GM18502 (cell line): ENCODE results near the gene EREG.

Experiments
- ATAC-seq: cut with Tn5 transposase; IDR thresholded peaks from one replicate; pipeline ENCODE4 v1.9.1; 2021; ENCODE audit warnings: mild to moderate bottlenecking; ENCODE audit not compliant: unreplicated experiment, poor library complexity

The EREG gene, protein sequence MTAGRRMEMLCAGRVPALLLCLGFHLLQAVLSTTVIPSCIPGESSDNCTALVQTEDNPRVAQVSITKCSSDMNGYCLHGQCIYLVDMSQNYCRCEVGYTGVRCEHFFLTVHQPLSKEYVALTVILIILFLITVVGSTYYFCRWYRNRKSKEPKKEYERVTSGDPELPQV

DNA sequence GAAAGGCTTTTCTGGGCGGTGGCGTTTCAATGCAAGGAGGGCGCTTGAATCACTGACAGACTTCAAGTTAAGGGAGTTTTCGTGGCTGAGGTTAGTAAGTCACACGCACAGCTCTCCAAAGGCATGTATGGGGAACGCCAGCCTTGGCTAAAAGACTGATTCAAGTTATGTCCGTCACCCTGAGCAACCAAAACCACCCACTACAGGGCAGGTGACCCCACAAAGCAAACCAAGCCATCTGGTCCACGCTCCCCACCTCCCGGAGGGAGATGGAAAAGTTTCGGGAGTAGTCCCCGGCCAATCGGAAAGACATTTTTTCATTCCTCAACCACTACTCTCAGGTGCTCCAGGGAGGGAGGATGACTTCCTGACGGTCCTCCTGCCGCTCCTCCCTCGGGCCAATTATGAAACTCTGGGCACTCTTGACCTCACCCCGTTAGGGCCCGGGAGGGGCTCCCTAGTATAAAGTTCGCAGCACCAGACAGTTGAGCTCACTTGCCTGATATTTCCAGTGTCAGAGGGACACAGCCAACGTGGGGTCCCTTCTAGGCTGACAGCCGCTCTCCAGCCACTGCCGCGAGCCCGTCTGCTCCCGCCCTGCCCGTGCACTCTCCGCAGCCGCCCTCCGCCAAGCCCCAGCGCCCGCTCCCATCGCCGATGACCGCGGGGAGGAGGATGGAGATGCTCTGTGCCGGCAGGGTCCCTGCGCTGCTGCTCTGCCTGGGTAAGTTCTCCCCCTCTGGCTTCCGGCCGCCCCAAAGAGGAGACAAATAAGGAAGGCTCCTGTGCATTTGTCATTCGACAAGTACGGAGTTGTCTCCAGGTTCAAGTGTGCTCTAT lies at the start of gene EREG:
Gene EREG (plus strand): TSS at position 494 of the 840 bp plus-strand sequence. CDS start 164 bp downstream, at position 658.
- ATAC-seq: peak; percentile 56

- ATAC-seq: no peak
Observed at GRCh38 chr4:74315376-74315775, 49.6 kb upstream of the EREG start.

DNA sequence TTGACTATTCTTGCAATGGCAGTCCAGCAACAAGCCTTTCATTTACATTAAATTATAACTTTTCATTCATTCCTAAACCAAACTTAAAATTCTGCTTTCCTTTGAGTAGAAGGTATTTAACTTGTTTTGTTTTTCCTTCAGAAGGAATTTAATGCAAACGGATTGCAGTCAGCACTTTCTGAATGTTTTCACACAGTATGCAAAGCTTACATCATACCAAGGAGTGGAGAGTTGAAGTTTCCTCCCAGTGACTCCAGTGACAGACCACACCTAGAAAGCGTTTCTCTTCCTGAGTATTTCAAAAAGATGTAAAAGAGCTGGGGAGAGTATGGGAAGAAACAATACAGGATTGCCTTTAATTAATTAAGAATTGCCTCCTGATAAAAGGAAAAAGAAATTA lies 48.5 kb upstream of the EREG start:
- no peak for ATAC-seq

DNA sequence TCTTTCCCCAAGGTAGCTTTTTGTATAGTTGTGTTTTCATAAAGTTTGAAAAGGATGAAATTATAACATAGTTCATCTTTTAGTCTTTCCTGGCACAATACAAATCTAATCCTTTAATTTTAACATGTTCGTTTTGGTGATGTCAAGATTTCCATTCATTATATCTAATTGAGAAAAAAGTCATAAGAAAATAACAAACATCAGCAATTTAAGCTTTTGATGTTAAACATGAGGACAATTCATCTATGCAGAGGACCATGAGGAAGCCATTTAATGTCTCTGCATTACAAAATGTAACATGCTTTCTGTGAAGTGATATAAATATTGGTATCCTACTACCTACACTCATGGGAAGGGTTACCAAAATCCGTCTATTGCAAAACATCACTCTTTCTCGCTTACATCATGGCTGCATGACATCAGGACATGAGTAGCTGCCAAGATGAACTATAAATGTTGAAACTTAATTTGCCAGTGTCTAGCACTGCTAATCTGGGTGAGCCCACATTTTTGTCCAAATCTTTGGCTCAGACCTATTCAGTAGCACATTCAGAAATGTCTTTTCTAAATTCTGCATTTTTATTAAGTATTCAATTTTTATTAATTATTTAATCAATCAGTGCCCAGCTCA lies 47.2 kb upstream of the EREG start:
- no peak for ATAC-seq

DNA sequence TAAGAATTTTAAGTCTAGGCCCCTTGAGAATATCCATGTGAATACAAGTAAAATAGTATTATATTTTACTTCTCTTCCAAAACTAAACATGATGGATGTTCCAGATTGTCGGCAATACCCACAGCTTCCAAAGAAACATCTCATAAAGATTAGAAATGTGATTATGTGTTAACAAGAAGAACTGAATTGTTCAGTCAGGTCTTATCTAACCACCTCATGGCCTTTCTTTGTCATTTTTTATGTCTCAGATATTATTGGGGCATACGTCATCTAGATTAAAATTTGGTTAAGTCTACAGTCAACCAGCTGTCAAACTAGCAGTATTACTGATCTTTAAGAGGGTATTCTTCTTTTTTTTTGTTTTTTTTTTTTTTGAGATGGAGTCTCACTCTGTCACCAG lies 46.7 kb upstream of the EREG start:
- ATAC-seq: no peak

- no peak for ATAC-seq
Observed at GRCh38 chr4:74319470-74319869, 45.5 kb upstream of the EREG start.

GRCh38 chr4:74320559-74321118 lies 44.3 kb upstream of the EREG start:
- peak; percentile 80 for ATAC-seq

DNA sequence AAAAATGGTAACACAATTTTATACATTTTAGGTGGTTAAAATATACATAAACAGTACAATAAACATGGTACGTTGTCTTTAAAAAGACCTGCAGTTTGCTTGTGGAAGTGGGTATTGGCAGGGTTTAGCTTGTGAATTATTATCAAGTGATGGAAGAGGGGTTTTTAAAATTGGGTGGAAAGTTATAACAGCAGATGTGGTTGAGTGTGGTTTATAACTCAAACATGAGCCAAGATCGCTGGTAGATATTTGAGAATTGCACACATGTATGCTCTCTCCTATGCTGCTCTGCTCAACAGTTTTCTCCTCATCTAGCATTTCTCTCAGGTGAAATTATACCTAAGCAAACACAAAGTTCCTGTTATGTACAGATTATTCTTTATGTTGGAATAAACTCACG lies 42.6 kb upstream of the EREG start:
- ATAC-seq: no peak

GRCh38 chr4:74323663-74324062 lies 41.3 kb upstream of the EREG start:
- no peak for ATAC-seq

DNA sequence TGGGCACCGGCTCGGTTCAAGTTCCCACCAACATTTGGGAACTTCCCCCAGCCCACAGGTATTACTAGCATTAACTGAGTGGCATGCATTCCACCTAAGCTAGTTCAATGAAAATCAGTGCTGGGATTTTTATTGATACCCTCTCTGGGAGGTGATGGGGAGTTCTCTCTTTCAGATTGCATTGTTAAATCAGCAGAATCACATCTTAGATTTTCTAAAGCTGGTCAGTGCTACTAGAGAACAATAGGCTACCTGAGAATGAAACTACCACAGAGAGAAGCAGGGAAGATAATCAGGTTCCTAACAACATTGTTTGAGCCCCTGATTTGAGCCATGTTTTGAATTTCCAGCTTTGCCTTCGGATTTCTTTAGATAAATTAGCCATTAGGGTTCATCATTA lies 40.7 kb upstream of the EREG start:
- ATAC-seq: no peak

DNA sequence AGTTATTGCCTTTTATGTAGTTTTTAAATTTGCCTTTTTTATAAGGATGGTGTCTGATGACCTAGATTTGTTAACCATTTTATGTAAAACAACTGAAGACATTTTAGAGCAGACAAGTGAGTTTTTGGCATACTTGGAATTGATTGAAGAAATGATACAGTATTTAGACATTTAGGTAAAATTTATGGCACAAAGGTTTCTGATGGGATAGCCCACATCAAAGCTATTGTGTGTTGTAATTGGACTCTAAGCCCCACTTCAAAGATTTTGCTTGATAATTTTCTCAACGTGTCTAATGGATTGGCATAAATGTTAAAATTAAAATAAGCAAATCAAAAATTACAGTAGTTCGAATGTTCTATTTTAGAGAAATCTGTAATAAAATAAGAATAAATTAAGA lies 39.1 kb upstream of the EREG start:
- no peak for ATAC-seq

DNA sequence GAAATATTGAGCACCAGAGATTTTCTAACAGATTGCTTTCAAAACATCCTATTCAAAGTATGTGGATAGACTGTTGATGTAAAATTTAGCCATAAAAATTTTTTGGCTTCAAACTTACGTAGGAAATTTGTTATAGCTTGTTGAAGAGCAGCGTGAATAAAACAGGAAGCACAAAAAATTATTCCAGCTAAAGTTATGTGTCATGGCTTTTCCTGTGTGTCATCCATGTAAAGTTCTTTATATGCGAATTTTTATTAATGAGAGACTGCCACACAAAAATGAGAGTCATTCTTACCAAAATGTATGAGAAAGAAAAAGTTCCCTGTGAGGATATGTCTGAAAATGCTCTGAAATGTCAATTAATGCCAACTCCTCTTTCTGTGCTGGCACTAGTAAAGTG lies 37.2 kb upstream of the EREG start:
- no peak for ATAC-seq

- ATAC-seq: no peak
Observed at GRCh38 chr4:74328501-74328900, 36.4 kb upstream of the EREG start.

GRCh38 chr4:74329307-74329706 lies 35.6 kb upstream of the EREG start:
- ATAC-seq: no peak

DNA sequence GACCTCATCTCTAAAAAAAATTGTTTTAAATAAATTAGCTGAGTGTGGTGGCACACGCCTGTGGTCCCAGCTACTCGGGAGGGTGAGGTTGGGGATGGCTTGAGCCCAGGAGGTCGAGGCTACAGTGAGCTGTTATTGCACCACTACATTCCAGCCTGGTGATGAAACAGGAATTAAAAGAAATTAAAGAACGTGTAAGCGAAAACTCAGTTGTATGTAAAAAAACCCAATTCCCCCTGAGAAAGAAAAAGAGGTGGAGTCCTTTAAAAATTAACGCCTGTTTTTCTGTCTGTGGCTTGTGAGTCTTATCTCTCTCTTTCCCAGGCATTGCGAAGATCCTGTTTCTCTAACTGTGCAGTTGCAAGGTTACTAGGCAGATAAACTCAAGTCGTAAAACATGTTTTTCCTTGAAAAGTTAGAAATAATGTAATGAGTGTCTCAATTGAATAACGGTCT lies 34.6 kb upstream of the EREG start:
- no peak for ATAC-seq

DNA sequence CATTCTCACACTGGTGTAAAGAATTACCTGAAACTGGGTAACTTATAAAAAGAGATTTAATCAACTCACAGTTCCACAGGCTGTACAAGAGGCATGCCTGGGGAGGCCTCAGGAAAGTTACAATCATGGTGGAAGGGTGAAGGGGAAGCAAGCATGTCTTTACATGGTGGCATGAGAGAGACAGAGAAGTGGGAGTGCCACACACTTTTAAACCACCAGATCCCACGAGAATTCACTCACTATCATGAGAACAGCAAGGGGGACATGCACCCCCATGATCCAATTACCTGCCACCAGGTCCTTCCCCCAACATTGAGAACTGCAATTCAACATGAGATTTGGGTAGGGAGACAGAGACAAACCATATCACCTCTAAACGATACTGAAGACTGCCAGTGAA lies 33.7 kb upstream of the EREG start:
- ATAC-seq: no peak

- ATAC-seq: no peak
Observed at GRCh38 chr4:74331944-74332343, 33.0 kb upstream of the EREG start.

DNA sequence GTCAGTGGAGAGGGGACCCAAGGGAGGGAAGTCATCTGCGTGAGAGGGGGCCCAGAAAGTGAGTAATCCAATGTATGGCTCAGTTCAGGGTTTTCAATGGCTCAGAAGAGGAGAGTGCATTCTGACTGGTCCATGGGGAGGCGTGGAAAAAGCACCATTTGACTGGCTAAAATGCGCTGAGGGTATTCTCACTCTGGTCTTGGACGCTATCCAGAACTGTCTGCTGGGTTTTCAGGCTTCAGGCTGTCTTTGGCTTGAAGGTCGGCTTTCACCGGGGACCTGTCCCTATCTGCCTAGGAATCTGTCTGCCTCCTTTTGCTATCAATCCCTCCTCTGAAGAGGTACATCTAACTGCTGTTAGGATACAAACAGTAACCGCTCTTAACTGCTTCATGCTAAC lies 30.3 kb upstream of the EREG start:
- ATAC-seq: no peak

DNA sequence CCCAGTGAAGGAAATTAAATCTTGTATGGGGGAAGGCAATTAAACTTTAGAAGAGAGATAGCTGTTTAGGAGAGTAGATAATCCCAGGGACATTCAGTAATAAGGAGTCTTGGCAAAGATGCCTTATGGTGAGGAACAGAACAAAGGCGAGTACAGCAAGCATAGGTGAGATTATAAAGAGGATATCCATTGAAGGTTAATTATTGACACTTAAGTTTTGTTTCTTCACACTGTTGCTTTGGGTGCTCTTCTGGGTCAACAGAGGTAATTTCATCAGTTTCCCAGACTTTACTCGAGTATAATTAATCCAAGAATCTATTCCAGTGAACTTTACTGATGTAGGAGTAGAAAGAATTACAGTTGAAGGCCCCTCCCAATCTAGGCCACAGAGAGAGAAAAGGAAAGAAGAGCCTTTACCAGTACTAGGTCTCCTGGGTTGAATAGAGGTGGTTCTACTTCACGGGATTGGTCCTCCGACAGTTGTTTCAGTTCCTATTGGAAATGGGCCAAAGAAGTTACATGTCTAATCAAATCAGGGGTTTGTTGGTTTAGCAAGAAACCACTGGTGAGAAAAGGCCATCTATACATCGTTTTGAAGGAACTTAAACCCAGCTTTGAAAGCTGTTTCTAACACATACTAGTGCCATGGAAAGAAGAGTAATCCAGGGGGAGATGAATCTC lies 29.5 kb upstream of the EREG start:
- no peak for ATAC-seq

DNA sequence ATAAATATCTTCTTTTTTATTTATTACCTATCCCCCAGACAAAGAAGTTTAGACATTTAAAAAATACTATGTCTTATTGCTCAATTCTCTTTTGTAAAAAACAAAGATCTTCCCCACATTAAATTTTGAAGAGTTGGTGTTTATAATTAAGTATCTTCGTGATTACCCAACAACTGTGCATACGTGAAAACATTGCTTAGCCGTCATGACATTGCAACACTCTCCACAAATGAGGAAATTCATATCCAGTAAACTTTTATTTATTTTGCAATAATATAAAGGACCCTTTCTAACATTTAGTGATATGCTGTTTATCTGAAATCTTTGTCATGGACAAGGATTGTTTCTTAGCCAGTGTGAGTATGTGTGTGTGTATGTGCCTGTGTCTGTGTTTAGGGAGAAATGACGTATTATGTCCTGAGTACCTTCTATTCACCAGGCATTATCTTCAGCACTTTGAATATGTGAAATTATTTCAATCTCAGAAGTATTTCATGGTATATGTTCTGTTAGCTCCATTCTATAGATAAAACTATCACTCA lies 26.1 kb upstream of the EREG start:
- no peak for ATAC-seq
